ENCODE data around the gene PLA2G2E. TPM values are rescaled to one million over a fixed set of nuclear protein-coding genes. Genes with fewer than 3 reads are reported as not detected.

Gene PLA2G2E
- total and polyA plus RNA-seq, 2 donors from 2014 or later = not detected

- no peak overlapping the region for H3K4me3 ChIP-seq (ENCODE audit: low read length in 3 of 3)
- no peaks in the 10 kb centered on the region for H3K36me3 ChIP-seq (ENCODE audit: control insufficient read depth in 2 of 3, insufficient read depth in 3 of 3, low read length in 3 of 3)
- no peak for TF ChIP-seq CTCF (IDR thresholded peaks at IDR 0.05; ENCODE audit: borderline replicate concordance, extremely low read depth, insufficient read depth)
- no peak overlapping the region for H3K27ac ChIP-seq (ENCODE audit: low read depth in 2 of 2, low read length in 2 of 2)
- H3K4me1 ChIP-seq (ENCODE audit: control insufficient read depth in 2 of 3, insufficient read depth in 2 of 3, low read depth in 1 of 3, low read length in 3 of 3) = no peaks in the 10 kb centered on the region
- DNase-seq = no peak
- no peaks in the 10 kb centered on the region for H3K9me3 ChIP-seq (ENCODE audit: control insufficient read depth in 2 of 3, insufficient read depth in 1 of 3, low read length in 3 of 3)
- no peak for FAIRE-seq
- no peak overlapping the region for H3K9ac ChIP-seq (ENCODE audit: low read length in 3 of 3)
- no peaks in the 10 kb centered on the region for H3K27me3 ChIP-seq (ENCODE audit: control insufficient read depth, insufficient read depth, low read length)
- intact Hi-C loops (cut with DNase I) = no loop called here
These were observed 17.2 kb upstream of the PLA2G2E start for GRCh38 chr1:19940486-19941205.

DNA sequence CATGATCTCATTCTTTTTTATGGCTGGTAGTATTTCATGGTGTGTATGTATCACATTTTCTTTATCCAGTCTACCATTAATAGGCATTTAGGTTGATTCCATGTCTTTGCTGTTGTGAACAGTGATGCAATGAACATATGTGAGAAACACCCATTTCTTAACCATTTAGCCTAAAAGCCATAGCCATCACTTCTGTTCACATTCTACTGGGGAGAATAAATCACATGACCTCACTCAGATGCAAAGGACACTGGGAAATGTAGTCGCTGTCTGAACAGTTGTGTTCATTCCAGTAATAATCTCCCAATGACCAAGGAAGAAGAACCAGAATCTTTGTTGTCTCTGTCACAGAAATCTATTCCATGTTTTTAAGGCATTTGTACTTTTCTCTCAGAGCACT is 15.1 kb upstream of the PLA2G2E start:
- TF ChIP-seq CTCF (IDR thresholded peaks at IDR 0.05; ENCODE audit: borderline replicate concordance, extremely low read depth, insufficient read depth) = no peak
- FAIRE-seq = no peak

DNA sequence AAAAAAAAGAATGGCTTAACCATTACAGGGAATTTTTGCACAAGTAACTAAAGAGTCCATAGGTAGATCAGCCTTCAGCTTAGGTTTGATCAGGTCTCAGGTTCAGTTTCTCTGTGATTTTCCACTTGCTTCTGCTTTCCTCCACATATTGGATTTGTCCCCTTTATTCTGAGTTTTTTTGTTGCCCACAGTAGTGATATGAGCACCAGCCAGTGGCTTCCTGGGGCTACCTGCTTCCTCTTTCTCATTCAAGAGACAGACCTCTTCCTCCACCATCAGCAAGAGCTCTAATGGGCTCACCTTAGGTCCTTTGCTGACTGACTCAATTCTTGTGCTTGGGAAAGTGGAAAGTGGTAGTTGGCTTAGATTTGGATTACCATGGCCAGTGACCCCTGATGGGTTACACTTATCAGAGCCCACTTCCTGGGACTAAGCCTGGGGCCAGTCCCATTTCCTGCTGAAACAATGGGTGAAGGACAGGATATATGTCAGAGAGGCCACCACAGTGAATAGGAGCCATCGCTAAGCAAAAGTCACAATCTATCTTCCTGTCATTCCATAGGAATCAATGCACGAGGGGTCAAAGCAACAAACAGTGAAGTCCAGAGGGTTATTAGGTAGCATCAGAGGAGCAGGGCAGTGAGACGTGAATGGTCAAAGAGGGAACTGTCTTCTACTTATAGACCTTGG is 12.8 kb upstream of the PLA2G2E start:
- no peak for TF ChIP-seq CTCF (IDR thresholded peaks at IDR 0.05; ENCODE audit: borderline replicate concordance, extremely low read depth, insufficient read depth)
- intact Hi-C loops (cut with DNase I) = no loop called here
- H3K9ac ChIP-seq (ENCODE audit: low read length in 3 of 3) = no peak overlapping the region

More for the DNA sequence above, 15.1 kb upstream of the PLA2G2E start:
- no peak for DNase-seq
- no peak overlapping the region for H3K9ac ChIP-seq (ENCODE audit: low read length in 3 of 3)
- intact Hi-C loops (cut with DNase I) = no loop called here
- no peak overlapping the region for H3K27ac ChIP-seq (ENCODE audit: low read depth in 2 of 2, low read length in 2 of 2)
- H3K9me3 ChIP-seq (ENCODE audit: control insufficient read depth in 2 of 3, insufficient read depth in 1 of 3, low read length in 3 of 3) = no peaks in the 10 kb centered on the region
- H3K27me3 ChIP-seq (ENCODE audit: control insufficient read depth, insufficient read depth, low read length) = no peaks in the 10 kb centered on the region
- no peaks in the 10 kb centered on the region for H3K36me3 ChIP-seq (ENCODE audit: control insufficient read depth in 2 of 3, insufficient read depth in 3 of 3, low read length in 3 of 3)
- H3K4me3 ChIP-seq (ENCODE audit: low read length in 3 of 3) = no peak overlapping the region
- no peaks in the 10 kb centered on the region for H3K4me1 ChIP-seq (ENCODE audit: control insufficient read depth in 2 of 3, insufficient read depth in 2 of 3, low read depth in 1 of 3, low read length in 3 of 3)

More for the DNA sequence above, 12.8 kb upstream of the PLA2G2E start:
- H3K9me3 ChIP-seq (ENCODE audit: control insufficient read depth in 2 of 3, insufficient read depth in 1 of 3, low read length in 3 of 3) = peaks cover 0 to 11% (median 5%) of the 10 kb centered on the region in 3 donors
- no peak overlapping the region for H3K27ac ChIP-seq (ENCODE audit: low read depth in 2 of 2, low read length in 2 of 2)
- FAIRE-seq = no peak
- H3K27me3 ChIP-seq (ENCODE audit: control insufficient read depth, insufficient read depth, low read length) = no peaks in the 10 kb centered on the region
- no peak overlapping the region for H3K4me3 ChIP-seq (ENCODE audit: low read length in 3 of 3)
- H3K36me3 ChIP-seq (ENCODE audit: control insufficient read depth in 2 of 3, insufficient read depth in 3 of 3, low read length in 3 of 3) = no peaks in the 10 kb centered on the region
- no peaks in the 10 kb centered on the region for H3K4me1 ChIP-seq (ENCODE audit: control insufficient read depth in 2 of 3, insufficient read depth in 2 of 3, low read depth in 1 of 3, low read length in 3 of 3)
- DNase-seq = no peak

Data from kidney (tissue), 14 donors.